DND-41 (cell line): ENCODE results near the gene CCDC192.

Experiments
- ATAC-seq: fragments of 200-7000 bp; cut with Tn5 transposase; 3 replicates; pipeline ENCODE4 v1.9.1; 2021; ENCODE audit warnings: low read depth; ENCODE audit not compliant: insufficient read depth
- DNase-seq: peaks from one replicate; pipeline ENCODE4 v3.0.0-alpha.2; 2020
- H2AFZ ChIP-seq: 2 replicates; pipeline ENCODE4 v1.6.0; 2012; ENCODE audit warnings: low read depth, low read length
- H3K27ac ChIP-seq: 2 replicates; pipeline ENCODE4 v1.5.1; 2012; ENCODE audit warnings: low read length, inconsistent platforms
- H3K27me3 ChIP-seq: fragments of 200-600 bp; sonication (generic); 2 replicates; pipeline ENCODE4 v1.6.0; 2012; ENCODE audit warnings: low read length, mild to moderate bottlenecking, inconsistent platforms; ENCODE audit not compliant: insufficient read depth, poor library complexity
- H3K36me3 ChIP-seq: 2 replicates; pipeline ENCODE4 v1.5.1; 2012; ENCODE audit warnings: low read length, inconsistent platforms; ENCODE audit not compliant: insufficient read depth
- H3K4me1 ChIP-seq: 2 replicates; pipeline ENCODE4 v1.5.1; 2012; ENCODE audit warnings: mild to moderate bottlenecking, low read length; ENCODE audit not compliant: insufficient read depth
- H3K4me2 ChIP-seq: 2 replicates; pipeline ENCODE4 v1.6.0; 2012; ENCODE audit warnings: mild to moderate bottlenecking, moderate library complexity, low read length, inconsistent platforms; ENCODE audit not compliant: insufficient read depth
- H3K4me3 ChIP-seq, 2 experiments: fragments of 200-600 bp in 1 of 2; shearing (Covaris generic) in 1 of 2; 2 replicates each; pipeline ENCODE4 v1.5.1; 2012 to 2016; ENCODE audit warnings: inconsistent platforms in 2 of 2, low read length in 2 of 2, mild to moderate bottlenecking in 2 of 2, low read depth in 1 of 2, moderate library complexity in 1 of 2
- H3K79me2 ChIP-seq: 2 replicates; pipeline ENCODE4 v1.6.0; 2012; ENCODE audit warnings: low read length, inconsistent platforms; ENCODE audit not compliant: insufficient read depth
- H3K9ac ChIP-seq: 2 replicates; pipeline ENCODE4 v1.6.0; 2012; ENCODE audit warnings: low read depth, mild to moderate bottlenecking, inconsistent platforms, low read length, moderate library complexity
- H3K9me3 ChIP-seq: 2 replicates; pipeline ENCODE4 v1.5.1; 2012; ENCODE audit warnings: low read length, moderate library complexity, mild to moderate bottlenecking, inconsistent platforms; ENCODE audit not compliant: insufficient read depth, severe bottlenecking
- H4K20me1 ChIP-seq: 2 replicates; pipeline ENCODE4 v1.6.0; 2012; ENCODE audit warnings: low read length; ENCODE audit not compliant: insufficient read depth
- CTCF ChIP-seq: IDR thresholded peaks from 2 replicates; pipeline ENCODE4 v1.5.1; 2012; ENCODE audit warnings: borderline replicate concordance, low read length, moderate library complexity, mild to moderate bottlenecking; ENCODE audit not compliant: poor library complexity, severe bottlenecking; ENCODE audit errors: extremely low read depth
- EZH2 ChIP-seq: IDR thresholded peaks from 3 replicates; pipeline ENCODE4 v1.6.1; 2012; ENCODE audit warnings: borderline replicate concordance, low read depth, mild to moderate bottlenecking, moderate library complexity, low read length, inconsistent platforms; ENCODE audit not compliant: severe bottlenecking

Gene CCDC192

GRCh38 chr5:127813633-127814587, 110.7 kb downstream of the CCDC192 start:
- no peaks in the 10 kb centered on the region for H3K36me3 ChIP-seq
- H3K79me2 ChIP-seq: no peaks in the 10 kb centered on the region
- TF ChIP-seq CTCF (no peak), EZH2 (no peak)
- no peak overlapping the region for H3K4me3 ChIP-seq
- DNase-seq (no peak), ATAC-seq (no peak)
- no peak overlapping the region for H2AFZ ChIP-seq
- no peaks in the 10 kb centered on the region for H3K9me3 ChIP-seq
- H3K4me1 ChIP-seq: no peaks in the 10 kb centered on the region
- H3K9ac ChIP-seq: no peak overlapping the region
- H3K27me3 ChIP-seq: peaks cover 6% of the 10 kb centered on the region
- H3K4me2 ChIP-seq: no peak overlapping the region
- no peaks in the 10 kb centered on the region for H4K20me1 ChIP-seq
- H3K27ac ChIP-seq: no peak overlapping the region

- DNase-seq (no peak), ATAC-seq (no peak)
- Histone ChIP-seq H3K79me2 (no peaks in the 10 kb centered on the region), H3K4me3 (no peak overlapping the region), H3K4me2 (no peak overlapping the region), H3K9me3 (no peaks in the 10 kb centered on the region), H4K20me1 (no peaks in the 10 kb centered on the region), H2AFZ (no peak overlapping the region), H3K4me1 (no peaks in the 10 kb centered on the region), H3K27ac (no peak overlapping the region), H3K27me3 (peaks cover 6% of the 10 kb centered on the region), H3K36me3 (no peaks in the 10 kb centered on the region), H3K9ac (no peak overlapping the region)
- no peak for TF ChIP-seq EZH2
- TF ChIP-seq CTCF: no peak
Observed at GRCh38 chr5:127814588-127814973, 111.4 kb downstream of the CCDC192 start.

- no peak overlapping the region for H2AFZ ChIP-seq
- H3K27ac ChIP-seq: no peak overlapping the region
- no peaks in the 10 kb centered on the region for H4K20me1 ChIP-seq
- no peak for DNase-seq
- no peak overlapping the region for H3K4me2 ChIP-seq
- no peaks in the 10 kb centered on the region for H3K4me1 ChIP-seq
- no peak overlapping the region for H3K9ac ChIP-seq
- peaks cover 3% of the 10 kb centered on the region for H3K27me3 ChIP-seq
- no peak for ATAC-seq
- H3K79me2 ChIP-seq: no peaks in the 10 kb centered on the region
- H3K36me3 ChIP-seq: no peaks in the 10 kb centered on the region
- no peak for TF ChIP-seq CTCF
- TF ChIP-seq EZH2: no peak
- no peak overlapping the region for H3K4me3 ChIP-seq
- no peaks in the 10 kb centered on the region for H3K9me3 ChIP-seq
Observed at GRCh38 chr5:127820910-127821553, 117.8 kb downstream of the CCDC192 start.
